ENCODE measurements around the gene STK4. TPM values are rescaled to one million over a fixed set of nuclear protein-coding genes. Genes with fewer than 3 reads are reported as not detected.
"Not testable (repeated sequence)": the region's sequence is repeated elsewhere in the genome, so short reads cannot be mapped to it uniquely, and the experiment has no call there.

STK4 gene
- total and polyA plus RNA-seq, 5 donors = 4.6 to 14.4 (median 13.8) TPM

GRCh38 chr20:45014671-45015415 is 48.5 kb downstream of the STK4 start:
- Histone ChIP-seq H3K4me3 (ENCODE audit: low read length) (no peak overlapping the region), H3K27ac (ENCODE audit: low read length) (peak overlapping the region; percentile 81), H3K9me3 (ENCODE audit: control insufficient read depth, low read length) (no peaks in the 10 kb centered on the region), H3K27me3 (ENCODE audit: control insufficient read depth, insufficient read depth) (no peaks in the 10 kb centered on the region), H3K4me1 (ENCODE audit: control insufficient read depth, insufficient read depth, low read length) (no peaks in the 10 kb centered on the region)
- 52% methylated on average over 4 of the region's 4 CpGs for WGBS
- peak; percentile 70 to 85 for ATAC-seq
- intact Hi-C loops (cut with DNase I) = loop anchor here in 1 of 4 donors (5.0 to 10.0 kb wide), 2 partner anchors 82 to 280 kb away; no protein-coding TSS in a partner anchor
- DNase-seq = no peak

- no peaks in the 10 kb centered on the region for H3K4me1 ChIP-seq (ENCODE audit: control insufficient read depth, insufficient read depth, low read length)
- peak; percentile 40 to 72 for ATAC-seq
These were observed 49.9 kb downstream of the STK4 start for GRCh38 chr20:45016089-45016671.

DNA sequence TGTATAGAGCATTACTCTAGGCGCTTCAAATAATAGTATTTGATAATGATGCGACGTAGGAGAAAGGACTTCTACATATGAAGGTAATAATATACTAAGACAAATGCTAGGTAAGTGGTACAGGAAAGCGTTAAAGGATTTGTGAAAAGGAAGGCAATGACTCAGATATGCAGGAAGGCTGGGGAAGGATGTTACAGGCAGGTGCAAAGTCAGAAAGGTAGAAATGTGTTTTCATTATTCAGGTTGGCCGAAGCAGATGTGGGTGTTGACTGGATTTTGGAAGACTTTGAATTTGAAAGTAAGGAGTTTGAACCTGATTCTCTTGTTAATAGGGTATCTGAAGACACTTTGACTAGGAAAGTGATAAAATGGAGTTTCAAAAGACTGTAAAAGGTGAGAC is 51.0 kb downstream of the STK4 start:
- Histone ChIP-seq H3K4me3 (ENCODE audit: low read length) (no peak overlapping the region), H3K9me3 (ENCODE audit: control insufficient read depth, low read length) (no peaks in the 10 kb centered on the region), H3K4me1 (ENCODE audit: control insufficient read depth, insufficient read depth, low read length) (no peaks in the 10 kb centered on the region), H3K27ac (ENCODE audit: low read length) (no peak overlapping the region), H3K27me3 (ENCODE audit: control insufficient read depth, insufficient read depth) (no peaks in the 10 kb centered on the region)
- DNase-seq = no peak
- no peak for ATAC-seq
- intact Hi-C loops (cut with DNase I) = loop anchor here in 1 of 4 donors (10.0 kb wide), 1 partner anchor 278 kb away; no protein-coding TSS in a partner anchor
- 87% methylated on average over 5 of the region's 5 CpGs for WGBS

More at GRCh38 chr20:45016089-45016671, 49.9 kb downstream of the STK4 start:
- WGBS = 28% methylated on average over 5 of the region's 5 CpGs
- Histone ChIP-seq H3K27ac (ENCODE audit: low read length) (no peak overlapping the region), H3K4me3 (ENCODE audit: low read length) (no peak overlapping the region), H3K27me3 (ENCODE audit: control insufficient read depth, insufficient read depth) (no peaks in the 10 kb centered on the region), H3K9me3 (ENCODE audit: control insufficient read depth, low read length) (no peaks in the 10 kb centered on the region)
- DNase-seq = no peak
- intact Hi-C loops (cut with DNase I) = loop anchor here in 1 of 4 donors (10.0 kb wide), 1 partner anchor 279 kb away; no protein-coding TSS in a partner anchor

GRCh38 chr20:45017857-45018256 is 51.5 kb downstream of the STK4 start:
- H3K27ac ChIP-seq (ENCODE audit: low read length) = no peak overlapping the region
- no peak overlapping the region for H3K4me3 ChIP-seq (ENCODE audit: low read length)
- no peaks in the 10 kb centered on the region for H3K27me3 ChIP-seq (ENCODE audit: control insufficient read depth, insufficient read depth)
- ATAC-seq = peak in 1 of 2 donors; percentile 64
- H3K9me3 ChIP-seq (ENCODE audit: control insufficient read depth, low read length) = no peaks in the 10 kb centered on the region
- DNase-seq = no peak
- intact Hi-C loops (cut with DNase I) = loop anchor here in 1 of 4 donors (10.0 kb wide), 1 partner anchor 277 kb away; no protein-coding TSS in a partner anchor
- H3K4me1 ChIP-seq (ENCODE audit: control insufficient read depth, insufficient read depth, low read length) = no peaks in the 10 kb centered on the region

- DNase-seq (no peak), ATAC-seq (no peak)
- Histone ChIP-seq H3K27me3 (ENCODE audit: control insufficient read depth, insufficient read depth) (no peaks in the 10 kb centered on the region), H3K9me3 (ENCODE audit: control insufficient read depth, low read length) (no peaks in the 10 kb centered on the region), H3K4me3 (ENCODE audit: low read length) (no peak overlapping the region), H3K4me1 (ENCODE audit: control insufficient read depth, insufficient read depth, low read length) (no peaks in the 10 kb centered on the region), H3K27ac (ENCODE audit: low read length) (no peak overlapping the region)
- WGBS = 74% methylated on average over 4 of the region's 4 CpGs
- intact Hi-C loops (cut with DNase I) = loop anchor here in 1 of 4 donors (10.0 kb wide), 1 partner anchor 276 kb away; no protein-coding TSS in a partner anchor
These were observed 52.9 kb downstream of the STK4 start for GRCh38 chr20:45019027-45019761.

DNA sequence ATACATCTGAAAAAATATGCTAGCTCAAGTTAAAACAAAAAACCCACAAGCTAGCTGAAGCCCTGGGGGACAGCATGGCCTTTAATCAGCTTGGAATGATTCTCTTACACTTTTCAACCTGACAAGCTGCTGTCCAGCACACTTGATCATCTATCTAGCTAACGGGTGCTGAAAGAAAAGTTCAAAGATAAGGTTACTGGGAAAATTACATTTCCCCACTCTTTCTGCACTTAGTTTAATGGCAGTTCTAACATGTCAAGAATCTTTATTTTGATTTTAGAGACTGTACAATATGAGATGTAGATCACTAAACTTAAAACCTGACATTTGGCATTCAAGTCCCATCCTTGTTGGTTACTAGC is 53.4 kb downstream of the STK4 start:
- H3K4me3 ChIP-seq (ENCODE audit: low read length) = no peak overlapping the region
- WGBS = 37% methylated on average over 1 of the region's 1 CpG
- no peaks in the 10 kb centered on the region for H3K27me3 ChIP-seq (ENCODE audit: control insufficient read depth, insufficient read depth)
- no peaks in the 10 kb centered on the region for H3K4me1 ChIP-seq (ENCODE audit: control insufficient read depth, insufficient read depth, low read length)
- intact Hi-C loops (cut with DNase I) = loop anchor here in 1 of 4 donors (10.0 kb wide), 1 partner anchor 275 kb away; no protein-coding TSS in a partner anchor
- no peak for ATAC-seq
- no peak for DNase-seq
- H3K27ac ChIP-seq (ENCODE audit: low read length) = no peak overlapping the region
- no peaks in the 10 kb centered on the region for H3K9me3 ChIP-seq (ENCODE audit: control insufficient read depth, low read length)

DNA sequence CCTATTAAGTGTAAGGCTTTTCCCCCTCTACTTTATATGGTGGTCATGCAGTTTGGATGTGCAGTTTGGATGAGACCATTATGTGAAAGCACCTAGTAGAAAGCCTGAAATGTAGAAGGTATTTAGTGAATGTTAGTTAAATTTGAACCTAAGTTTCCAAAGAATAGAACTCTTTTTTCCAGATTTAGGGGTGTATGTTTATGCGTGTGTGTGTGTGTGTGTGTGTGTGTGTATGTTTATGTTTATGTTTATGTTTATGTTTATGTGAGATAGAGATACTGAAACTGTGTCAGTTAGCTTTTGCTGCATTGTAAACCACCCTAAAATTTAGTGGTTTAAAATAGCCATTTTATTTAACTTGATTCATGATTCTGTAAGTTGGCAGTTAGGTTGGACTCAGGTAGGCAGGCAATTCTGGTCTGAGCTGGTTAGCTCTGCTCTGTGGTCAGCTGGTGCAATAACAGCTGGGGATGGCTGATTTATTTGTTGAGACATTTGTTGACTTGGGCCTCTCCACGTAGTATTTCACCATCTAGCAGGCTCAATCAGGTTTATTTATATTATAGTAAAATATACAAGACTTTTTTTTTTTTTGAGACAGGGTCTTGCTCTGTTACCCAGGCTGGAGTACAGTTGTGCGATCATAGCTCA is 54.0 kb downstream of the STK4 start:
- 90% methylated on average over 3 of the region's 3 CpGs for WGBS
- no peaks in the 10 kb centered on the region for H3K9me3 ChIP-seq (ENCODE audit: control insufficient read depth, low read length)
- no peak overlapping the region for H3K27ac ChIP-seq (ENCODE audit: low read length)
- no peak overlapping the region for H3K4me3 ChIP-seq (ENCODE audit: low read length)
- no peaks in the 10 kb centered on the region for H3K4me1 ChIP-seq (ENCODE audit: control insufficient read depth, insufficient read depth, low read length)
- DNase-seq (no peak), ATAC-seq (no peak)
- intact Hi-C loops (cut with DNase I) = no loop called here
- H3K27me3 ChIP-seq (ENCODE audit: control insufficient read depth, insufficient read depth) = no peaks in the 10 kb centered on the region

- Histone ChIP-seq H3K4me1 (ENCODE audit: control insufficient read depth, insufficient read depth, low read length) (no peaks in the 10 kb centered on the region), H3K27me3 (ENCODE audit: control insufficient read depth, insufficient read depth) (no peaks in the 10 kb centered on the region), H3K4me3 (ENCODE audit: low read length) (no peak overlapping the region), H3K9me3 (ENCODE audit: control insufficient read depth, low read length) (no peaks in the 10 kb centered on the region), H3K27ac (ENCODE audit: low read length) (no peak overlapping the region)
- intact Hi-C loops (cut with DNase I) = no loop called here
- WGBS = 44% methylated on average over 2 of the region's 2 CpGs
- DNase-seq (no peak), ATAC-seq (no peak)
These were observed 55.3 kb downstream of the STK4 start for GRCh38 chr20:45021631-45022030.

- H3K4me1 ChIP-seq (ENCODE audit: control insufficient read depth, insufficient read depth, low read length); intact Hi-C loops (cut with DNase I); H3K27ac ChIP-seq (ENCODE audit: low read length); H3K9me3 ChIP-seq (ENCODE audit: control insufficient read depth, low read length); H3K4me3 ChIP-seq (ENCODE audit: low read length); ATAC-seq; DNase-seq; H3K27me3 ChIP-seq (ENCODE audit: control insufficient read depth, insufficient read depth): not testable (repeated sequence)
- 88% methylated on average over 2 of the region's 2 CpGs for WGBS
These were observed 56.8 kb downstream of the STK4 start for GRCh38 chr20:45023140-45023539.

- H3K4me3 ChIP-seq (ENCODE audit: low read length) = no peak overlapping the region
- DNase-seq (no peak), ATAC-seq (no peak)
- no peak overlapping the region for H3K27ac ChIP-seq (ENCODE audit: low read length)
- intact Hi-C loops (cut with DNase I) = no loop called here
- H3K9me3 ChIP-seq (ENCODE audit: control insufficient read depth, low read length) = no peaks in the 10 kb centered on the region
- H3K4me1 ChIP-seq (ENCODE audit: control insufficient read depth, insufficient read depth, low read length) = no peaks in the 10 kb centered on the region
- WGBS = 86% methylated on average over 6 of the region's 6 CpGs
- no peaks in the 10 kb centered on the region for H3K27me3 ChIP-seq (ENCODE audit: control insufficient read depth, insufficient read depth)
These were observed 62.3 kb downstream of the STK4 start for GRCh38 chr20:45028424-45029136.
